K562 (cell line): Measurements from ENCODE around the gene GPR142. TPM values are rescaled to one million over a fixed set of nuclear protein-coding genes. Genes with fewer than 3 reads are reported as not detected.
A peak's percentile ranks its signal among the peaks of the same experiment; 100 is the strongest.

Experiments used
- BCL6 ChIP-seq: fragments of 250-450 bp; sonication (Bioruptor Pico); IDR thresholded peaks from 2 replicates; pipeline ENCODE4 v1.4.0; 2020
- CREB1 ChIP-seq, 2 experiments: sonication (generic) in 1 of 2; formaldehyde crosslinking in 1 of 2; IDR thresholded peaks; 2 replicates each; pipeline versions ENCODE4 v1.6.1 to v1.8.0; 2012 to 2022; ENCODE audit warnings: inconsistent platforms in 1 of 2, mild to moderate bottlenecking in 1 of 2, missing genetic modification reagents in 1 of 2, moderate library complexity in 1 of 2
- E2F6 ChIP-seq, 2 experiments: IDR thresholded peaks; 2 replicates each; pipeline ENCODE4 v1.6.1; 2011; ENCODE audit warnings: borderline replicate concordance in 1 of 2, control low read depth in 1 of 2, low read depth in 1 of 2, low read length in 1 of 2, mild to moderate bottlenecking in 1 of 2, mixed read lengths in 1 of 2, moderate library complexity in 1 of 2; ENCODE audit not compliant: insufficient read depth in 1 of 2, insufficient read length in 1 of 2, poor library complexity in 1 of 2, severe bottlenecking in 1 of 2; ENCODE audit errors: extremely low read depth in 1 of 2
- ETS1 ChIP-seq: conservative IDR thresholded peaks from 2 replicates; pipeline ENCODE4 v1.6.1; 2011; ENCODE audit warnings: low read depth, mild to moderate bottlenecking, low read length; ENCODE audit not compliant: control insufficient read depth
- JUND ChIP-seq, 2 experiments: IDR thresholded peaks; 2 replicates in 1 of 2; 3 replicates in 1 of 2; pipeline ENCODE4 v1.6.1; 2011; ENCODE audit warnings: borderline replicate concordance in 2 of 2, low read depth in 2 of 2, low read length in 2 of 2, improper control_type of control experiment in 1 of 2, missing biosample characterization in 1 of 2, missing genetic modification characterization in 1 of 2, missing genetic modification reagents in 1 of 2
- LCOR ChIP-seq: sonication (generic); formaldehyde crosslinking; IDR thresholded peaks from 2 replicates; pipeline ENCODE4 v1.8.0; 2022; ENCODE audit warnings: mild to moderate bottlenecking, missing genetic modification reagents
- NEUROD1 ChIP-seq: fragments of 150-350 bp; IDR thresholded peaks from 2 replicates; pipeline ENCODE4 v1.6.1; 2014; ENCODE audit warnings: borderline replicate concordance, low read length, low read depth; ENCODE audit not compliant: partially characterized antibody
- POLR2G ChIP-seq: fragments of 200-400 bp; formaldehyde crosslinking; IDR thresholded peaks from 2 replicates; pipeline ENCODE4 v1.6.1; 2017; ENCODE audit warnings: low read depth, mild to moderate bottlenecking, antibody characterized with exemption, low read length, moderate library complexity
- SOX6 ChIP-seq: fragments of 450-650 bp; IDR thresholded peaks from 2 replicates; pipeline ENCODE4 v1.6.1; 2014; ENCODE audit warnings: mild to moderate bottlenecking
- ZNF197 ChIP-seq: fragments of 200-800 bp; sonication (Bioruptor generic); IDR thresholded peaks from 2 replicates; pipeline ENCODE4 v1.6.1; 2016; ENCODE audit warnings: low read depth, missing genetic modification characterization, missing compliant biosample characterization
- ZNF212 ChIP-seq: fragments of 450-650 bp; formaldehyde crosslinking; IDR thresholded peaks from 2 replicates; pipeline ENCODE4 v1.4.0; 2020; ENCODE audit warnings: mild to moderate bottlenecking
- ZNF408 ChIP-seq: fragments of 250-450 bp; sonication (Bioruptor Pico); IDR thresholded peaks from 2 replicates; pipeline ENCODE4 v1.4.0; 2020; ENCODE audit warnings: low read depth, mild to moderate bottlenecking, moderate library complexity
- ZNF655 ChIP-seq: fragments of 250-450 bp; sonication (Bioruptor Pico); IDR thresholded peaks from 2 replicates; pipeline ENCODE4 v1.5.0; 2021
- polyA plus RNA-seq, 8 experiments: library from polyadenylated mRNA; depleted of rRNA in 4 of 8; stranded (reverse) in 5 of 8; unstranded in 3 of 8; fragments of >200 nt; fragmentation: Nextera tagmentation in 2 of 8; fragmentation: Illumina TruSeq in 1 of 8; extraction: Ambion mirVana in 2 of 8; extraction: Trizol in 1 of 8; gene quantifications; 2 replicates each; pipeline versions ENCODE4 v1.2.1 to v1.2.3, GENCODE V29; 2011 to 2014; ENCODE audit warnings: inconsistent platforms in 1 of 8, missing spikeins in 1 of 8
- total RNA-seq, 7 experiments: library from RNA; depleted of rRNA in 6 of 7; stranded (reverse); fragments of >200 nt in 6 of 7; fragmentation: Illumina TruSeq in 2 of 7; extraction: Trizol in 2 of 7; gene quantifications; 2 replicates each; pipeline versions ENCODE4 v1.2.1 to v1.2.3, GENCODE V29; 2011 to 2021; ENCODE audit warnings: low replicate concordance in 1 of 7
- TF ChIP-seq, protein P1 (sequence below): sonication (generic); formaldehyde crosslinking; IDR thresholded peaks from 2 replicates; pipeline ENCODE4 v1.8.1; 2023; ENCODE audit warnings: missing genetic modification reagents, mild to moderate bottlenecking, borderline replicate concordance
- TF ChIP-seq, protein P2 (sequence below): fragments of 450-650 bp; conservative IDR thresholded peaks from 2 replicates; pipeline ENCODE4 v1.6.1; 2016; ENCODE audit warnings: missing genetic modification characterization, low read depth, mild to moderate bottlenecking, control low read depth, missing compliant biosample characterization

The GPR142 gene
- total and polyA plus RNA-seq, 9 of the 15 experiments (the other 6 are each of a cell fraction or from before 2014, with no cell fraction given) = not detected

GRCh38 chr17:74351552-74352210, 15.6 kb upstream of the GPR142 start (continued):
- TF ChIP-seq E2F6 (IDR thresholded peaks at IDR 0.05; ENCODE audit: borderline replicate concordance in 1 of 2, extremely low read depth in 1 of 2, insufficient read depth in 1 of 2, insufficient read length in 1 of 2, low read depth in 1 of 2, low read length in 1 of 2, poor library complexity in 1 of 2, severe bottlenecking in 1 of 2) (peak; percentile 48 to 91), CREB1 (IDR thresholded peaks at IDR 0.05) (no peak), CREB1 (CRISPR knock-in tag; IDR thresholded peaks at IDR 0.05) (peak; percentile 56), LCOR (no peak), ZNF408 (CRISPR knock-in tag) (no peak), ZNF212 (CRISPR knock-in tag) (no peak), JUND (IDR thresholded peaks at IDR 0.05; ENCODE audit: borderline replicate concordance, low read depth, low read length) (no peak), JUND (tag; IDR thresholded peaks at IDR 0.05; ENCODE audit: borderline replicate concordance, low read depth, low read length) (no peak), ETS1 (no peak), SOX6 (no peak), BCL6 (CRISPR knock-in tag) (no peak), POLR2G (no peak), ZNF197 (CRISPR knock-in tag) (no peak), ZNF655 (CRISPR knock-in tag) (no peak), NEUROD1 (no peak)
- TF ChIP-seq, protein P1, sequence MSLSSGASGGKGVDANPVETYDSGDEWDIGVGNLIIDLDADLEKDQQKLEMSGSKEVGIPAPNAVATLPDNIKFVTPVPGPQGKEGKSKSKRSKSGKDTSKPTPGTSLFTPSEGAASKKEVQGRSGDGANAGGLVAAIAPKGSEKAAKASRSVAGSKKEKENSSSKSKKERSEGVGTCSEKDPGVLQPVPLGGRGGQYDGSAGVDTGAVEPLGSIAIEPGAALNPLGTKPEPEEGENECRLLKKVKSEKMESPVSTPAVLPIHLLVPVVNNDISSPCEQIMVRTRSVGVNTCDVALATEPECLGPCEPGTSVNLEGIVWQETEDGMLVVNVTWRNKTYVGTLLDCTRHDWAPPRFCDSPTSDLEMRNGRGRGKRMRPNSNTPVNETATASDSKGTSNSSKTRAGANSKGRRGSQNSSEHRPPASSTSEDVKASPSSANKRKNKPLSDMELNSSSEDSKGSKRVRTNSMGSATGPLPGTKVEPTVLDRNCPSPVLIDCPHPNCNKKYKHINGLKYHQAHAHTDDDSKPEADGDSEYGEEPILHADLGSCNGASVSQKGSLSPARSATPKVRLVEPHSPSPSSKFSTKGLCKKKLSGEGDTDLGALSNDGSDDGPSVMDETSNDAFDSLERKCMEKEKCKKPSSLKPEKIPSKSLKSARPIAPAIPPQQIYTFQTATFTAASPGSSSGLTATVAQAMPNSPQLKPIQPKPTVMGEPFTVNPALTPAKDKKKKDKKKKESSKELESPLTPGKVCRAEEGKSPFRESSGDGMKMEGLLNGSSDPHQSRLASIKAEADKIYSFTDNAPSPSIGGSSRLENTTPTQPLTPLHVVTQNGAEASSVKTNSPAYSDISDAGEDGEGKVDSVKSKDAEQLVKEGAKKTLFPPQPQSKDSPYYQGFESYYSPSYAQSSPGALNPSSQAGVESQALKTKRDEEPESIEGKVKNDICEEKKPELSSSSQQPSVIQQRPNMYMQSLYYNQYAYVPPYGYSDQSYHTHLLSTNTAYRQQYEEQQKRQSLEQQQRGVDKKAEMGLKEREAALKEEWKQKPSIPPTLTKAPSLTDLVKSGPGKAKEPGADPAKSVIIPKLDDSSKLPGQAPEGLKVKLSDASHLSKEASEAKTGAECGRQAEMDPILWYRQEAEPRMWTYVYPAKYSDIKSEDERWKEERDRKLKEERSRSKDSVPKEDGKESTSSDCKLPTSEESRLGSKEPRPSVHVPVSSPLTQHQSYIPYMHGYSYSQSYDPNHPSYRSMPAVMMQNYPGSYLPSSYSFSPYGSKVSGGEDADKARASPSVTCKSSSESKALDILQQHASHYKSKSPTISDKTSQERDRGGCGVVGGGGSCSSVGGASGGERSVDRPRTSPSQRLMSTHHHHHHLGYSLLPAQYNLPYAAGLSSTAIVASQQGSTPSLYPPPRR (CRISPR knock-in tag) = no peak
- TF ChIP-seq, protein P2, sequence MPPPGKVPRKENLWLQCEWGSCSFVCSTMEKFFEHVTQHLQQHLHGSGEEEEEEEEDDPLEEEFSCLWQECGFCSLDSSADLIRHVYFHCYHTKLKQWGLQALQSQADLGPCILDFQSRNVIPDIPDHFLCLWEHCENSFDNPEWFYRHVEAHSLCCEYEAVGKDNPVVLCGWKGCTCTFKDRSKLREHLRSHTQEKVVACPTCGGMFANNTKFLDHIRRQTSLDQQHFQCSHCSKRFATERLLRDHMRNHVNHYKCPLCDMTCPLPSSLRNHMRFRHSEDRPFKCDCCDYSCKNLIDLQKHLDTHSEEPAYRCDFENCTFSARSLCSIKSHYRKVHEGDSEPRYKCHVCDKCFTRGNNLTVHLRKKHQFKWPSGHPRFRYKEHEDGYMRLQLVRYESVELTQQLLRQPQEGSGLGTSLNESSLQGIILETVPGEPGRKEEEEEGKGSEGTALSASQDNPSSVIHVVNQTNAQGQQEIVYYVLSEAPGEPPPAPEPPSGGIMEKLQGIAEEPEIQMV (tag) = no peak
